RPMI7951 (cell line): Measurements from ENCODE around the gene LAD1. TPM values are rescaled to one million over a fixed set of nuclear protein-coding genes. Genes with fewer than 3 reads are reported as not detected.

Source experiments
- DNase-seq: peaks from one replicate; pipeline ENCODE4 v3.0.0-alpha.2; 2012; ENCODE audit warnings: low read depth
- total RNA-seq: library from RNA; depleted of rRNA; stranded (reverse); fragments of >200 nt; shearing (Covaris generic); gene quantifications from 2 replicates; pipeline ENCODE4 v1.2.3, GENCODE V29; 2014

Gene LAD1
- total RNA-seq, 1 experiment from 2014 or later = not detected

GRCh38 chr1:201391651-201392511 lies 7.2 kb downstream of the LAD1 start:
- no peak for DNase-seq

- no peak for DNase-seq
These were observed 7.9 kb downstream of the LAD1 start for GRCh38 chr1:201391225-201391624.

GRCh38 chr1:201389051-201389450 lies 10.1 kb downstream of the LAD1 start:
- DNase-seq = no peak

GRCh38 chr1:201386208-201386607 lies 12.9 kb downstream of the LAD1 start:
- DNase-seq = no peak

GRCh38 chr1:201385299-201385891 lies 13.7 kb downstream of the LAD1 start:
- DNase-seq = peak; percentile 12

GRCh38 chr1:201384406-201384782 lies 14.7 kb downstream of the LAD1 start:
- DNase-seq = no peak

- DNase-seq = peak; percentile 66
These were observed 15.3 kb downstream of the LAD1 start for GRCh38 chr1:201383647-201384405.

- no peak for DNase-seq
These were observed 18.0 kb downstream of the LAD1 start for GRCh38 chr1:201381130-201381529.

GRCh38 chr1:201379733-201380242 lies 19.3 kb downstream of the LAD1 start:
- no peak for DNase-seq

GRCh38 chr1:201378804-201379203 lies 20.3 kb downstream of the LAD1 start:
- DNase-seq = no peak

- DNase-seq = no peak
These were observed 21.5 kb downstream of the LAD1 start, which contains the start of gene TNNT2 for GRCh38 chr1:201377611-201378092. Gene TNNT2, minus strand, starts transcription at chr1:201377680. Its CDS starts 4,426 bp downstream, at chr1:201373254.

- peak; percentile 10 for DNase-seq
These were observed 22.4 kb downstream of the LAD1 start for GRCh38 chr1:201376464-201377374.

- no peak for DNase-seq
These were observed 23.0 kb downstream of the LAD1 start for GRCh38 chr1:201376107-201376463.

- DNase-seq = peak; percentile 7
These were observed 24.0 kb downstream of the LAD1 start for GRCh38 chr1:201375169-201375568.

- no peak for DNase-seq
These were observed 24.8 kb downstream of the LAD1 start for GRCh38 chr1:201374364-201374763.

- no peak for DNase-seq
These were observed 27.3 kb downstream of the LAD1 start for GRCh38 chr1:201371792-201372191.

GRCh38 chr1:201371276-201371675 lies 27.8 kb downstream of the LAD1 start:
- DNase-seq = no peak

GRCh38 chr1:201370500-201370899 lies 28.6 kb downstream of the LAD1 start:
- DNase-seq = no peak

- no peak for DNase-seq
These were observed 29.9 kb downstream of the LAD1 start for GRCh38 chr1:201369209-201369608.

- no peak for DNase-seq
These were observed 32.4 kb downstream of the LAD1 start for GRCh38 chr1:201366696-201367095.

GRCh38 chr1:201365251-201365650 lies 33.9 kb downstream of the LAD1 start:
- DNase-seq = no peak
